DMS153 (cell line): ENCODE results near the gene PDCD1.
"Not testable (repeated sequence)": the region's sequence is repeated elsewhere in the genome, so short reads cannot be mapped to it uniquely, and the experiment has no call there.

Experiments used
- DNase-seq: peaks from one replicate; lab custom pipeline; 2025; lab: John Stamatoyannopoulos, UW

The PDCD1 gene

GRCh38 chr2:241813644-241814392 is 44.9 kb downstream of the PDCD1 start:
- DNase-seq, result no peak

DNA sequence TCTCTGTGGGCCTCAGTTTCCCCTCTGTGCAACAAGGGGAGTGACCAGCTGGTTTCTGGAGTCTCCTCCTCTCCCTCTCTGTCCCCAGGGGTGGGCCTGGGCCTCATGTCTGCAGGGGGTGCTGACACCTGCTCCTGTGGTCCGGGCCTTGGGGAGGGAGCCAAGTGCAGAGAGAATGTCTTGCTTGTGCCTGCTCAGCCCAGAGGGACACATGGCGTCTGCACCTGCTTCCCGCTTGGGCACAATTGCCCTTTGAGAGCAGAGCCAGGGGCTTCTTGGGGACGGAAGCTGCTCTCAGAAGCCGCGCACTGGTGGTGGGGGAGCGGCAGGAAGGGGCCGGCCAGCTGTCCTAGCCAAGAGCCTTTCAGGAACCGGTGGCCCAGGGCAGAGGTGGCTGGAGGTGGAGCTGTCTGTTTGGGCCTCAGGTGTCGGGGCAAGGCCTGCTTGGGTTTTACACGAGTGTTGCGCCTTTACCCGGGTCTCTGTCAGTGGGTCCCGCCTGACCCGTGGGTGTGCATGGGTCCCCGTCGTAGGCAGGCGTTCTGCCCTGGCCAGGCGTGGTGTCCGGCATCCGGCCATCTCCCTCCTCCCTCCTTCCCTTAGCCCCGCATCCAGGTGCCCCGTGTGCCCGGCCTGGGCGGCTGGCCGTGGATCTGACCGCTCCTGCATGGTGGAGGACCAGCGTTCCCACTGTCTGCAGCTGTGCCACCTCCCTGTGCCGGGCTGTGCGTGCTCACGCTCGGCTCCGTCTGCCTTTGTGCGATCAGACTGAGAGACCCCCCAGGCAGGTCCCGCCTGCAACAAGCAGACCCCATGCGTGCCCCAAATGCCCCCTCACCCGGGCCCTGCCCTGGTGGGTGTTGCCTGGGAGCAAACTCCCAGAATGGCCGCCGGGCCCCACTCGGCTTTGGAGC is 45.7 kb downstream of the PDCD1 start:
- DNase-seq, result no peak

DNA sequence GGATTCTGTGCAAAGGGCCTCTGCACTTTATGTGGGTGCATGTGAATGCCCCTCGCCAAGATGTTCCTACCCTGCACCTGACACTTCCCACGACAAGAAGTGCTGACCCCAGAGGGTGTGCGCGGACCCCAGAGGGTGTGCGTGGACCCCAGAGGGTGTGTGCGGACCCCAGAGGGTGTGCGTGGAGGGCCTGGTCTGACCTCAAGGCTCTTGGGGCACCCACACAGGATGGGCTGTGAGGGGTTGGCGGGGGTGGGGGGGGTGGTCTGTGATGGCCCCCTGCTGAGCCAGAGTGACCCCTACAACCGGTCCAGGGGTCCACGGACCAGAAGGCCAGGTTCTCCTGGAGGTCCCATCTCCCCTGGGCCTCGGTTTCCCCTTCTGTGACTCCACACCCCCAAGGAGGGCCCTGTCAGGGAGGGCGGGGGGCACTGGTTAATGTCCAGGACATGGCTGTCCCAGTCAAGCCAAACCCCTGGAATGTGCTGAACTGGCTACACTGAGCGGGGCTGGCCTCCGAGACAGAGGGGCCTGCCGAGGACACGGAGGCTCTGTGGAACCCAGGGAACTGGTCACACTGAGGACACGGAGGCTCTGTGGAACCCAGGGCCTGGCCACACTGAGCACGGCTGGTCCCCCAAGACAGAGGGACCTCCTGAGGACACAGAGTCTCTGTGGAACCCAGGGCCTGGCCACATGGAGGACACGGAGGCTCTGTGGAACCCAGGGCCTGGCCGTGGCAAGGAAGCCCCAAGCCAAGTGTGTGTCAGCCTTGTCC is 46.6 kb downstream of the PDCD1 start:
- DNase-seq, result no peak

- no peak for DNase-seq
Measured at GRCh38 chr2:241811201-241811951, 47.3 kb downstream of the PDCD1 start.

GRCh38 chr2:241810307-241811200 is 48.1 kb downstream of the PDCD1 start:
- DNase-seq, result no peak

- DNase-seq, result no peak
Measured at GRCh38 chr2:241809383-241810306, 49.0 kb downstream of the PDCD1 start.

- DNase-seq, result no peak
Measured at GRCh38 chr2:241808721-241809382, 49.8 kb downstream of the PDCD1 start, which contains the start of gene NEU4. Gene NEU4, plus strand, starts transcription at chr2:241809193. Its CDS starts 5,292 bp downstream, at chr2:241814485.

- DNase-seq, result no peak
Measured at GRCh38 chr2:241808051-241808720, 50.5 kb downstream of the PDCD1 start.

- DNase-seq, result not testable (repeated sequence)
Measured at GRCh38 chr2:241806217-241806616, 52.5 kb downstream of the PDCD1 start.

GRCh38 chr2:241804326-241805229 is 54.1 kb downstream of the PDCD1 start:
- DNase-seq, result no peak

GRCh38 chr2:241803387-241804325 is 55.0 kb downstream of the PDCD1 start:
- DNase-seq, result no peak

DNA sequence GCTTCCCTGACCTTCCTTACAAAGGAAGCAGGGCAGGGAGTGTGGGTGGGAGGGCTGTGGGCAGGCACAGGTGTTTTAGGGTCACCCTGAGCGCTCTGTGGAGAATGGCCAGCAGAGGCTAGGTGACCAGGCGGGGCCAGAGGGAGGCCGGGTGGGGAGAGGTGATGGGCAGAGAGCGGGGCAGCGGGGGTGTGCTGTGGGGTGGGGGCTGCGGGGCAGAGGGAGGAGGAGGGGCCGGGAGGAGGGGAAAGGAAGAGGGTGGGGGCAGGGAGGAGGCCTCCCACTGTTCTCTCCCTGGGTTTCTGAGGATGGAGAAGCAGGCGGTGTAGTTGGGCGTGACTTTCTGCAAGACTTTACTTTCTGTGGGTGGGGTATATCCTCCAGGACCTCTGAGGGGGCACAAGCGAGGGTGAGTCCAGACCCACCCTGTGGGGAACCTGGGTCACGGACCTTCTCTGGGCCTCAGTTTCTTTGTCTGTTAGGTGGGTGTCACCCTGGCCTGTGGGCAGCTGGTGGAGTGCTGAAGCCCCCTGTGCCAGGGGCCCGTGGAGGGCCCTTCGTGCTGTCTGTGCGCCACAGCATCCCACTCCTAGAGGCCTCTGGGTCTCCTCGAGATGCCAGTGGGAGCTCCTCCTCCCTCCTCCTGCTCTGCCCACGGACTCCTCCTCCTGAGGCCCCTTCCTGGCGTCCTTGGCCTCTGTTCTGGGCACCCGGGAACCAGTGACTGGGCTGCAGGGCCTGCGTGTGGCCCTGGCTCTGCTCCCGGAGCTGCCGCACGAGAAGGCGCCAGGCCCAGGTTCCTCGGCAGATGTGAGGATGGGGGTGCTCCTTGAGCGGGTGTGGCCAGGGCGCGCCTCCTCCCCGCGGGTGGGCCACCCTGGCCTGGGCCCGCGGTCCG is 56.0 kb downstream of the PDCD1 start:
- no peak for DNase-seq

GRCh38 chr2:241801611-241802420 is 56.9 kb downstream of the PDCD1 start:
- DNase-seq, result no peak
